ENCODE data around the gene KLK11. TPM values are rescaled to one million over a fixed set of nuclear protein-coding genes. Genes with fewer than 3 reads are reported as not detected.

The KLK11 gene
- total RNA-seq, 5 donors from 2014 or later (not counting 1 experiment from before 2014, with no cell fraction given) = not detected

DNA sequence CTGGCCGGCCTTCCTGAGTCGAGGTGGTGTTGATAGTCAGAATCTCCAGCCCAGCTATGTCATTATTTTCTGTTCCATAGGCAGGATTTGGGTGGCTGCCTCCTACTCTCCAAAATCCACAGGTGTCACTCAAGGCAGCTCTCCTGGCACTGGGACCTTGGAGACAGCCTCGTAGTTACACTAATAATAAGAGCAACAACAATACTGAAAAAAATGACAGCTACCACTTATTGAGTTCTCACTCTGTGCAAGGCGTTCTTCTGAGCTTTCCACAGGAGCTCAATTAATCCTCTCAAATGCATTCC is 20.6 kb upstream of the KLK11 start:
- Mint-ChIP-seq H3K4me3 (no peak overlapping the region), H3K36me3 (no peaks in the 10 kb centered on the region), H3K27ac (no peak overlapping the region), H3K9me3 (peaks cover 0 to 6% (median 0%) of the 10 kb centered on the region in 3 donors), H3K4me1 (no peaks in the 10 kb centered on the region), H3K27me3 (peaks cover 12 to 18% of the 10 kb centered on the region in 2 donors)
- Histone ChIP-seq H3K4me3 (ENCODE audit: control insufficient read depth in 1 of 2, extremely low read depth in 1 of 2, low read length in 1 of 2) (no peak overlapping the region), H3K36me3 (ENCODE audit: control insufficient read depth in 2 of 2, extremely low read depth in 1 of 2, insufficient read depth in 1 of 2, low read length in 1 of 2) (no peaks in the 10 kb centered on the region), H3K9me3 (no peaks in the 10 kb centered on the region), H3K27me3 (replicated peaks in 1 of 2; ENCODE audit: control insufficient read depth in 2 of 2, extremely low read depth in 1 of 2, insufficient read depth in 2 of 2, low read length in 1 of 2) (peaks cover 0 to 8% of the 10 kb centered on the region in 2 experiments), H3K27ac (ENCODE audit: low read length) (no peak overlapping the region), H3K4me1 (ENCODE audit: control insufficient read depth in 1 of 2, extremely low read depth in 1 of 2, insufficient read depth in 2 of 2, low read length in 2 of 2) (no peaks in the 10 kb centered on the region)
- CTCF ChIA-PET = no interaction called here
- POLR2A ChIA-PET = no interaction called here
- no peak for ATAC-seq (replicated peaks in 1 of 4)
- WGBS (ENCODE audit: insufficient coverage) = 0% methylated on average over 1 of the region's 4 CpGs
- no peak for DNase-seq

DNA sequence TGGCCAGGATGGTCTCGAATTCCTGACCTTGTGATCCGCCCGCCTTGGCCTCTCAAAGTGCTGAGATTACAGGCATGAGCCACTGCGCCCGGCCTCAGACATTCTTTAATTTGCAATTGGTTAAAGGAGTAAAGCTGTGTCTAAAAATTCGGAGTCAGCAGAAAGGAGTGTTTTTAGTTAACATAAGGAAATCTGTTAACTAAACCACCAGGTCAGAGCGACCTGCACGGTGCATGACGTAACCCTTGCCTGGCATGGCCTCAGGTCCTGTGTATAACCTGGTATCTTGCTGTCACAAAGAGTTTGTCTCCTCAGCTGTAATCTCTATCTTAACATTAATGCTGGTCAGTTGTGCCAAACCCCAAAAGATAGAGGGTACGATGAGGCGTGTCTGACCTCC is 17.9 kb upstream of the KLK11 start:
- no peak overlapping the region for H3K4me3 ChIP-seq (ENCODE audit: control insufficient read depth in 1 of 2, extremely low read depth in 1 of 2, low read length in 1 of 2)
- ATAC-seq (replicated peaks in 1 of 4) = no peak
- H3K9me3 ChIP-seq = no peaks in the 10 kb centered on the region
- H3K4me1 ChIP-seq (ENCODE audit: control insufficient read depth in 1 of 2, extremely low read depth in 1 of 2, insufficient read depth in 2 of 2, low read length in 2 of 2) = no peaks in the 10 kb centered on the region
- peaks cover 0 to 7% of the 10 kb centered on the region in 2 experiments for H3K27me3 ChIP-seq (replicated peaks in 1 of 2; ENCODE audit: control insufficient read depth in 2 of 2, extremely low read depth in 1 of 2, insufficient read depth in 2 of 2, low read length in 1 of 2)
- no peak for DNase-seq
- Mint-ChIP-seq H3K27ac (no peak overlapping the region), H3K27me3 (peaks cover 11 to 16% of the 10 kb centered on the region in 2 donors), H3K36me3 (no peaks in the 10 kb centered on the region), H3K9me3 (peaks cover 0 to 3% (median 0%) of the 10 kb centered on the region in 3 donors), H3K4me1 (no peaks in the 10 kb centered on the region), H3K4me3 (no peak overlapping the region)
- H3K27ac ChIP-seq (ENCODE audit: low read length) = no peak overlapping the region
- WGBS (ENCODE audit: insufficient coverage) = 86% methylated on average over 9 of the region's 11 CpGs
- H3K36me3 ChIP-seq (ENCODE audit: control insufficient read depth in 2 of 2, extremely low read depth in 1 of 2, insufficient read depth in 1 of 2, low read length in 1 of 2) = no peaks in the 10 kb centered on the region
- POLR2A ChIA-PET = no interaction called here
- CTCF ChIA-PET = no interaction called here

DNA sequence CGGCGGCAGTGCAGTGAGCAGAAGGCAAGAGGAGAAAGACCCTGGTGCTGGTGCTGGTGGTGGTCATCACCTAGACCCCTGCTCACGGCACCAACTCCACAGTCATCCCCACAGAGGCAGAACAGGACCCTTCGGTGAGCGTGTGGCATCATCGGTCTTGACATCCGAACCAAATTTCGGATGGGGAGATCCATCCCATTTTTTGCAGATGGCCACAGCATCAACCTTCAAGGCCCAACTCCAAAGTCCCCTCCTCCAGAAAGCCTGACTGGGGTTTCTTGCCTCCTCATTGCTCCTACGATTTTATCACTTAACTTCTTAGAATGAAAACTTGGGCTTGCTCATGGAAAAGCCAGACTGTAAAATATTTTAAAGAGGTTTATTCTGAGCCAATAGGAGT is 17.1 kb upstream of the KLK11 start:
- H3K27me3 Mint-ChIP-seq = peaks cover 4 to 12% of the 10 kb centered on the region in 2 donors
- H3K4me1 ChIP-seq (ENCODE audit: control insufficient read depth in 1 of 2, extremely low read depth in 1 of 2, insufficient read depth in 2 of 2, low read length in 2 of 2) = no peaks in the 10 kb centered on the region
- no peak overlapping the region for H3K27ac ChIP-seq (ENCODE audit: low read length)
- H3K27ac Mint-ChIP-seq = no peak overlapping the region
- ChIA-PET POLR2A (no interaction called here), CTCF (no interaction called here)
- H3K4me1 Mint-ChIP-seq = no peaks in the 10 kb centered on the region
- H3K4me3 Mint-ChIP-seq = no peak overlapping the region
- ATAC-seq (replicated peaks in 1 of 4) = no peak
- H3K36me3 Mint-ChIP-seq = no peaks in the 10 kb centered on the region
- no peaks in the 10 kb centered on the region for H3K9me3 ChIP-seq
- H3K9me3 Mint-ChIP-seq = no peaks in the 10 kb centered on the region
- no peaks in the 10 kb centered on the region for H3K36me3 ChIP-seq (ENCODE audit: control insufficient read depth in 2 of 2, extremely low read depth in 1 of 2, insufficient read depth in 1 of 2, low read length in 1 of 2)
- no peak for DNase-seq
- no peak overlapping the region for H3K4me3 ChIP-seq (ENCODE audit: control insufficient read depth in 1 of 2, extremely low read depth in 1 of 2, low read length in 1 of 2)
- WGBS (ENCODE audit: insufficient coverage) = 84% methylated on average over 4 of the region's 9 CpGs
- H3K27me3 ChIP-seq (replicated peaks in 1 of 2; ENCODE audit: control insufficient read depth in 2 of 2, extremely low read depth in 1 of 2, insufficient read depth in 2 of 2, low read length in 1 of 2) = peaks cover 0 to 3% of the 10 kb centered on the region in 2 experiments

DNA sequence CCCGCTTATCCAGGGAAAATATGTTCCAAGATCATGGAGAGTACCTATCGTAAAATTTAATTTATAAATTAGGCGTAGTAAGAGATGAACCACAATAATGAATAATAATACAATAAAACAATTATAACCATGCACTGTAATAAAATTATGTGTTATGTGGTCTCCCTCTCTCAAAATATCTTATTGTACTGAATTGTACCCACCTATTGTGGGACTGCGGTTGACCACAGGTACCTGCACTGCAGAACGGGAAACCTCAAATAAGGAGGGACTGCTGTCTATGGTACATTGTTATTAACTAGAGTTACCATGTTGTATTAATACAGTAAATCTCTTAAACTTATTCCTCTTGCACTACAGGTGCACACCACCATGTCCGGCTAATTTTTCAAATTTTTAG is 13.7 kb upstream of the KLK11 start:
- Mint-ChIP-seq H3K36me3 (no peaks in the 10 kb centered on the region), H3K27me3 (peaks cover 0 to 5% of the 10 kb centered on the region in 2 donors), H3K27ac (no peak overlapping the region), H3K9me3 (no peaks in the 10 kb centered on the region), H3K4me3 (no peak overlapping the region), H3K4me1 (no peaks in the 10 kb centered on the region)
- Histone ChIP-seq H3K36me3 (ENCODE audit: control insufficient read depth in 2 of 2, extremely low read depth in 1 of 2, insufficient read depth in 1 of 2, low read length in 1 of 2) (no peaks in the 10 kb centered on the region), H3K9me3 (no peaks in the 10 kb centered on the region), H3K27me3 (replicated peaks in 1 of 2; ENCODE audit: control insufficient read depth in 2 of 2, extremely low read depth in 1 of 2, insufficient read depth in 2 of 2, low read length in 1 of 2) (peaks cover 0 to under 1% of the 10 kb centered on the region in 2 experiments), H3K4me3 (ENCODE audit: control insufficient read depth in 1 of 2, extremely low read depth in 1 of 2, low read length in 1 of 2) (no peak overlapping the region), H3K4me1 (ENCODE audit: control insufficient read depth in 1 of 2, extremely low read depth in 1 of 2, insufficient read depth in 2 of 2, low read length in 2 of 2) (no peaks in the 10 kb centered on the region), H3K27ac (ENCODE audit: low read length) (no peak overlapping the region)
- POLR2A ChIA-PET = no interaction called here
- CTCF ChIA-PET = no interaction called here
- ATAC-seq (replicated peaks in 1 of 4) (no peak), DNase-seq (no peak)
- WGBS (ENCODE audit: insufficient coverage) = no CpG with 5 or more reads among the region's 6 CpGs

DNA sequence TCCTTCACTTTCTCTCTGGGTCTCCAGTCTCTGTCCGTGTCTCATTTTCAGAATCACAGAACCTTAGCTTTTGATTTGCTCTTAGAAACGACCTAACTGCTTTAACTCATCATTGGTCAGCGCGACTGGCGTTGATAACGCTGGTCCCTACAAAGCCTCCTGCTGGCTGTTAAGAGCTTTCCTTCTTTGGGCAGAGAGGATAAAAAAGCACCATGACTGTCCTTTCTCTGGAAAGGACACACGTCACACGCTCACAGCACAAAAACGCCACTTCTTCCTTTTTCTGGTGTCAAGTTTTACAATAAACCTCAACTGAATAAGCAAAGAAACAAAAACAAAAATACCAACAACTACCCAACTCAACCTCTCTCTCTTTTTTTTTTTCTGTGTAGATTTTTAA is 10.1 kb upstream of the KLK11 start:
- Mint-ChIP-seq H3K4me3 (no peak overlapping the region), H3K9me3 (no peaks in the 10 kb centered on the region), H3K27me3 (peaks cover 10 to 21% of the 10 kb centered on the region in 2 donors), H3K36me3 (no peaks in the 10 kb centered on the region), H3K4me1 (no peaks in the 10 kb centered on the region), H3K27ac (no peak overlapping the region)
- H3K36me3 ChIP-seq (ENCODE audit: control insufficient read depth in 2 of 2, extremely low read depth in 1 of 2, insufficient read depth in 1 of 2, low read length in 1 of 2) = no peaks in the 10 kb centered on the region
- ChIA-PET CTCF (no interaction called here), POLR2A (no interaction called here)
- no peaks in the 10 kb centered on the region for H3K9me3 ChIP-seq
- H3K27me3 ChIP-seq (replicated peaks in 1 of 2; ENCODE audit: control insufficient read depth in 2 of 2, extremely low read depth in 1 of 2, insufficient read depth in 2 of 2, low read length in 1 of 2) = peaks cover 0 to 18% of the 10 kb centered on the region in 2 experiments
- H3K4me3 ChIP-seq (ENCODE audit: control insufficient read depth in 1 of 2, extremely low read depth in 1 of 2, low read length in 1 of 2) = no peak overlapping the region
- no peak overlapping the region for H3K27ac ChIP-seq (ENCODE audit: low read length)
- DNase-seq (no peak), ATAC-seq (replicated peaks in 1 of 4) (no peak)
- 81% methylated on average over 9 of the region's 9 CpGs for WGBS (ENCODE audit: insufficient coverage)
- H3K4me1 ChIP-seq (ENCODE audit: control insufficient read depth in 1 of 2, extremely low read depth in 1 of 2, insufficient read depth in 2 of 2, low read length in 2 of 2) = no peaks in the 10 kb centered on the region

DNA sequence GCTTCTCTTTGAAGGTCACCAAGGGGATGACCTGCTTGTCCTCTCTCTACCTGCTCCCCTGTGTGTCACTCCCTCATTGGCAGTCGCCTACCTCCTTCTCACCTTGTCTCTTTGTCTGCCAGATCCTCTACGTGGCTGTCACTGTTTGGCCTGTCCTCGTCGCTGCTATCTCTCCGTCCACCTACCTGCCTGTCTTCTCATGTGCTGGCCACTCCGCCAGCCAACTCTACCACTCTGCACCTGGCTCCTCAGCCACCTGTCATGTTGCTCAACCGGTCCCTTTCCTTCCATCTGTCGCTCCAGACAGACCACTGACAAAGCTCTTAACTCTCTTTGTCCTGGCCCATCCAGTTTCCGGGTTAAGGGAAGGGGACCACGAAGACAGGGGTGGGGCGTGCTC is 8.3 kb upstream of the KLK11 start, which contains the start of gene KLK12:
Gene KLK12 (minus strand): TSS at position 299 of the 400 bp plus-strand sequence. CDS start 381 bp downstream, outside the sequence.
- H3K27me3 ChIP-seq (replicated peaks in 1 of 2; ENCODE audit: control insufficient read depth in 2 of 2, extremely low read depth in 1 of 2, insufficient read depth in 2 of 2, low read length in 1 of 2) = peaks cover 0 to 28% of the 10 kb centered on the region in 2 experiments
- ATAC-seq (replicated peaks in 1 of 4) = no peak

DNA sequence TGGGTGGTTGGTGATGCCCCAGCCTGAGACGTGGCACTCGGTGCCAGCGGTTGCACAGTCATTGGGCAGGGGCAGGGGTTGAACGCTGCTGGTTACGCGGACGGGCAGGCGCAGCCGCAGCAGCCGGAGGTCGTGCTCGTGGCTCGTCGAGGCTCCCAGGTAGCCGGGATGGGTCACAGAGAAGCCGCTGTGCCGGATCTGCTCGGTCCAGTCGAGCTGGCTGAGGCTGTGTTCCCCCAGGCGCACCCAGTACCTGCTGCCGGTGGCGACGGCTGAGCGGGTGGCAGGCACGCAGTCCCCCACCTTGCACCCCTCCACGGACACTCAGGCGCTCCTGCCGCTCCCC is 5.4 kb upstream of the KLK11 start:
- DNase-seq (no peak), ATAC-seq (replicated peaks in 1 of 4) (no peak)
- ChIA-PET CTCF (no interaction called here), POLR2A (no interaction called here)
- Mint-ChIP-seq H3K9me3 (no peaks in the 10 kb centered on the region), H3K4me3 (no peak overlapping the region), H3K27me3 (peaks cover 31 to 49% of the 10 kb centered on the region in 2 donors), H3K4me1 (no peaks in the 10 kb centered on the region), H3K36me3 (no peaks in the 10 kb centered on the region), H3K27ac (no peak overlapping the region)
- peaks cover 0 to 45% of the 10 kb centered on the region in 2 experiments for H3K27me3 ChIP-seq (replicated peaks in 1 of 2; ENCODE audit: control insufficient read depth in 2 of 2, extremely low read depth in 1 of 2, insufficient read depth in 2 of 2, low read length in 1 of 2)
- H3K36me3 ChIP-seq (ENCODE audit: control insufficient read depth in 2 of 2, extremely low read depth in 1 of 2, insufficient read depth in 1 of 2, low read length in 1 of 2) = no peaks in the 10 kb centered on the region
- no peaks in the 10 kb centered on the region for H3K9me3 ChIP-seq
- H3K4me3 ChIP-seq (ENCODE audit: control insufficient read depth in 1 of 2, extremely low read depth in 1 of 2, low read length in 1 of 2) = no peak overlapping the region
- no peaks in the 10 kb centered on the region for H3K4me1 ChIP-seq (ENCODE audit: control insufficient read depth in 1 of 2, extremely low read depth in 1 of 2, insufficient read depth in 2 of 2, low read length in 2 of 2)
- no peak overlapping the region for H3K27ac ChIP-seq (ENCODE audit: low read length)
- WGBS (ENCODE audit: insufficient coverage) = 90% methylated on average over 27 of the region's 28 CpGs

More for the DNA sequence above, 8.3 kb upstream of the KLK11 start, which contains the start of gene KLK12:
- H3K9me3 Mint-ChIP-seq = no peaks in the 10 kb centered on the region
- peaks cover 20 to 36% of the 10 kb centered on the region in 2 donors for H3K27me3 Mint-ChIP-seq
- no peak within 1 kb of the TSS for H3K4me3 Mint-ChIP-seq
- no peak for DNase-seq
- no peak within 1 kb of the TSS for H3K4me3 ChIP-seq (ENCODE audit: control insufficient read depth in 1 of 2, extremely low read depth in 1 of 2, low read length in 1 of 2)
- no peak within 1 kb of the TSS for H3K27ac ChIP-seq (ENCODE audit: low read length)
- H3K36me3 Mint-ChIP-seq = no peaks in the 10 kb centered on the region
- H3K36me3 ChIP-seq (ENCODE audit: control insufficient read depth in 2 of 2, extremely low read depth in 1 of 2, insufficient read depth in 1 of 2, low read length in 1 of 2) = no peaks in the 10 kb centered on the region
- WGBS (ENCODE audit: insufficient coverage) = 46% methylated on average over 6 of the region's 11 CpGs
- no peaks in the 10 kb centered on the region for H3K9me3 ChIP-seq
- ChIA-PET CTCF (no interaction called here), POLR2A (no interaction called here)
- no peak within 1 kb of the TSS for H3K27ac Mint-ChIP-seq
- no peaks in the 10 kb centered on the region for H3K4me1 Mint-ChIP-seq
- H3K4me1 ChIP-seq (ENCODE audit: control insufficient read depth in 1 of 2, extremely low read depth in 1 of 2, insufficient read depth in 2 of 2, low read length in 2 of 2) = no peaks in the 10 kb centered on the region
